Sigmoid colon (tissue), 7 donors: ENCODE measurements around the gene PEPD. TPM values are rescaled to one million over a fixed set of nuclear protein-coding genes. Genes with fewer than 3 reads are reported as not detected.
A peak's percentile ranks its signal among the peaks of the same experiment; 100 is the strongest.

ENCODE experiments used
- DNase-seq: peaks from one replicate; pipeline ENCODE4 v3.0.0-alpha.2; 2019
- H3K27ac ChIP-seq, 4 donors: fragments of 200-600 bp; sonication (generic); one replicate each; pipeline ENCODE4 v1.5.1; 2016 to 2019; ENCODE audit warnings: mild to moderate bottlenecking in 1 of 4
- H3K27me3 ChIP-seq, 3 donors: fragments of 200-600 bp; sonication (generic); one replicate each; pipeline ENCODE4 v1.5.1; 2019; ENCODE audit warnings: mild to moderate bottlenecking in 1 of 3
- H3K36me3 ChIP-seq, 4 donors: fragments of 200-600 bp; sonication (generic); one replicate each; pipeline ENCODE4 v1.5.1; 2016 to 2019
- H3K4me1 ChIP-seq, 4 donors: fragments of 200-600 bp; sonication (generic); one replicate each; pipeline ENCODE4 v1.5.1; 2017 to 2019
- H3K4me3 ChIP-seq, 4 donors: fragments of 200-600 bp; sonication (generic); one replicate each; pipeline ENCODE4 v1.5.1; 2017 to 2019; ENCODE audit warnings: mild to moderate bottlenecking in 2 of 4, moderate library complexity in 1 of 4
- H3K9me3 ChIP-seq, 4 donors: fragments of 200-600 bp in 3 of 4; sonication (generic) in 3 of 4; one replicate each; pipeline versions ENCODE4 v1.5.1 to v1.6.1; 2013 to 2019
- CTCF ChIP-seq, 4 experiments: fragments of 450-650 bp in 3 of 4; fragments of 200-600 bp in 1 of 4; IDR thresholded peaks; one replicate each; pipeline ENCODE4 v1.5.1; 2016 to 2019; ENCODE audit warnings: antibody characterized with exemption in 4 of 4, mild to moderate bottlenecking in 3 of 4, moderate library complexity in 2 of 4
- EP300 ChIP-seq, 4 donors: sonication (generic); formaldehyde crosslinking; IDR thresholded peaks; one replicate each; pipeline ENCODE4 v1.6.1; 2017; ENCODE audit warnings: antibody characterized with exemption in 4 of 4
- POLR2A ChIP-seq, 2 donors: fragments of 450-650 bp; IDR thresholded peaks; one replicate each; pipeline ENCODE4 v1.6.1; 2016; ENCODE audit warnings: antibody characterized with exemption in 2 of 2, mild to moderate bottlenecking in 2 of 2, moderate library complexity in 2 of 2
- POLR2AphosphoS5 ChIP-seq, 4 donors: sonication (generic); formaldehyde crosslinking; IDR thresholded peaks; one replicate each; pipeline ENCODE4 v1.6.1; 2017; ENCODE audit warnings: antibody characterized with exemption in 4 of 4
- WGBS, 2 donors: extraction: QIAGEN DNeasy Blood & Tissue Kit; methylation state at CpG; one replicate each; pipeline ENCODE4 v1.1.7; 2013; 5-methylcytosine and 5-hydroxymethylcytosine counted together
- intact Hi-C: fragments of 100-400 bp; cut with DNase I; formaldehyde crosslinking; loops from one replicate; pipeline ENCODE4 v1.15.1; 2023
- polyA plus RNA-seq, 3 donors: library from polyadenylated mRNA; stranded (reverse); fragments of 200-250 nt; gene quantifications; one replicate each; pipeline ENCODE4 v1.2.3, GENCODE V29; 2013
- total RNA-seq, 4 donors: library from RNA; depleted of rRNA; stranded (reverse); fragments of >200 nt; gene quantifications; one replicate each; pipeline ENCODE4 v1.1.0, GENCODE V29; 2016
- donor health status: healthy with polysubstance abuse.
- donor health status: Bipolar disorder and iron deficiency.
- donor health status: healthy.

Gene PEPD
- total and polyA plus RNA-seq, 7 donors: 50.0 to 187 (median 67.8) TPM

GRCh38 chr19:33497131-33497777 lies 24.3 kb downstream of the PEPD start:
- Histone ChIP-seq H3K4me1 (no peaks in the 10 kb centered on the region), H3K27me3 (no peaks in the 10 kb centered on the region), H3K36me3 (peaks cover 0 to 50% (median 11%) of the 10 kb centered on the region in 4 donors), H3K27ac (no peak overlapping the region), H3K4me3 (no peak overlapping the region), H3K9me3 (no peaks in the 10 kb centered on the region)
- intact Hi-C loops: no loop called here
- DNase-seq: peak; percentile 50
- WGBS, 2 donors: 90 to 91% methylated on average over 15 of the region's 15 CpGs
- TF ChIP-seq EP300 (IDR thresholded peaks at IDR 0.05) (no peak), POLR2AphosphoS5 (IDR thresholded peaks at IDR 0.05) (no peak), POLR2A (IDR thresholded peaks at IDR 0.05) (no peak), CTCF (IDR thresholded peaks at IDR 0.05) (no peak)

GRCh38 chr19:33496038-33496895 lies 25.3 kb downstream of the PEPD start:
- Histone ChIP-seq H3K27me3 (no peaks in the 10 kb centered on the region), H3K36me3 (peaks cover 0 to 50% (median 11%) of the 10 kb centered on the region in 4 donors), H3K4me3 (no peak overlapping the region), H3K4me1 (no peaks in the 10 kb centered on the region), H3K27ac (no peak overlapping the region), H3K9me3 (no peaks in the 10 kb centered on the region)
- TF ChIP-seq POLR2AphosphoS5 (IDR thresholded peaks at IDR 0.05) (no peak), CTCF (IDR thresholded peaks at IDR 0.05) (no peak), POLR2A (IDR thresholded peaks at IDR 0.05) (no peak), EP300 (IDR thresholded peaks at IDR 0.05) (no peak)
- WGBS, 2 donors: 93 to 96% methylated on average over 29 of the region's 29 CpGs
- peak; percentile 40 for DNase-seq
- intact Hi-C loops: no loop called here

- peaks cover 0 to 27% (median 0%) of the 10 kb centered on the region in 4 donors for H3K36me3 ChIP-seq
- TF ChIP-seq POLR2AphosphoS5 (IDR thresholded peaks at IDR 0.05): no peak
- no peak for TF ChIP-seq POLR2A (IDR thresholded peaks at IDR 0.05)
- no peak for TF ChIP-seq EP300 (IDR thresholded peaks at IDR 0.05)
- no peak for TF ChIP-seq CTCF (IDR thresholded peaks at IDR 0.05)
- no peak overlapping the region for H3K4me3 ChIP-seq
- H3K27ac ChIP-seq: no peak overlapping the region
- intact Hi-C loops: no loop called here
- H3K4me1 ChIP-seq: no peaks in the 10 kb centered on the region
- DNase-seq: peak; percentile 56
- 93 to 95% methylated on average over 14 of the region's 14 CpGs for WGBS, 2 donors
- no peaks in the 10 kb centered on the region for H3K27me3 ChIP-seq
- H3K9me3 ChIP-seq: no peaks in the 10 kb centered on the region
These were observed 28.0 kb downstream of the PEPD start for GRCh38 chr19:33493401-33494275.

- TF ChIP-seq POLR2A (IDR thresholded peaks at IDR 0.05) (no peak), POLR2AphosphoS5 (IDR thresholded peaks at IDR 0.05) (no peak), CTCF (IDR thresholded peaks at IDR 0.05) (no peak), EP300 (IDR thresholded peaks at IDR 0.05) (no peak)
- Histone ChIP-seq H3K4me1 (no peaks in the 10 kb centered on the region), H3K27ac (no peak overlapping the region), H3K4me3 (no peak overlapping the region), H3K36me3 (peaks cover 0 to 27% (median 0%) of the 10 kb centered on the region in 4 donors), H3K9me3 (no peaks in the 10 kb centered on the region), H3K27me3 (no peaks in the 10 kb centered on the region)
- intact Hi-C loops: no loop called here
- peak; percentile 38 for DNase-seq
- 85 to 93% methylated on average over 8 of the region's 8 CpGs for WGBS, 2 donors
These were observed 28.6 kb downstream of the PEPD start for GRCh38 chr19:33492951-33493350.
